ENCODE data around the gene FCRL6. TPM values are rescaled to one million over a fixed set of nuclear protein-coding genes. Genes with fewer than 3 reads are reported as not detected.

The FCRL6 gene
- total RNA-seq, 1 experiment from 2014 or later: not detected

DNA sequence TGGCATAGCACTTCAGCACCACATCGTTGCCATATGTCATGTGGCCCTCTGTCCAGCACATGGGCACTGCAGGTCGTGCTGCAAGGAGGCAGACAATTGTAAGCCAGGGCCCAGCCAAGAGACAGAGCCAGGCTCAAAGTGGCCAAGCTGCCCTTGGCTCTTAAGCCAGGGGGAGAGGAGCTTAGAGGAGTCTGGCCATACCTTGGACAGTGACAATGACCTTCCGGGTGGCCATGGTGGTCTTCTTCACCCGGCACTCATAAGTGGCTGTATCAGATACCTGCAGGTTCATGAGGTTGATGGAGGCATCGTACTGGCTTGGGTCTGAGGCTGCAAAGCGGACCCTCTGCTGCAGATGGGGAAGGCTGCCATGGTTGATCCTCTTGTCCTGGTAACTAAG is 55.7 kb downstream of the FCRL6 start:
- no peak for DNase-seq
- H3K27ac ChIP-seq: no peak overlapping the region

DNA sequence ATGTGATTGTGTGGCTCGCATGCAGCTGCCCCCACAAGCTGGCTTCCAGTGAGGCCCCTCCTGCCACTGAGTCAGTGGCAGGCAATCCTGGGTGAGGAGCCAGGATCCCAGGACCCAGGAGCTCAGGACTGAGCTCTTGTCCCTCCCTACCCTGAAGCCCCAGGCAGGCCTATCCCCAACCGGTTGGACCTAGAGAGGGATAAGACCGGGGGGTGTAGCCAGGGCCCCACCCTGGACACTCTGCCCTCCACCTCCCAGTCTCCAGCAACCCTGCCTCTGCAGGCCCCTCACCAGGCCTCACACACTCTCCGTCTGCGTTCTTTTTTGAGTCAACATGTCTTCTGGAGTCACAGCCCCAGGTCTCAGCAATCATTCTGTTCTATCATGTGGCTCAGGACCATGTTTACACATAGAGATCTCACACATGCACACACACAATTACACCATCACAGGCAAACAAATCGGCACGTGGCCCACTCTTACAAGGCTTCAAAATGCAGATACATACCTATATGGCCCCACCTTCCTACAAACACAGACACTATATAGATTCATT is 57.7 kb downstream of the FCRL6 start:
- DNase-seq: no peak
- Histone ChIP-seq H3K36me3 (no peaks in the 10 kb centered on the region), H3K27ac (no peak overlapping the region), H3K4me3 (no peak overlapping the region), H3K4me1 (no peaks in the 10 kb centered on the region), H3K9me3 (replicated peaks) (no peaks in the 10 kb centered on the region), H3K27me3 (0 out of 2 replicates have a peak, but pooled peaks cover 6% of the 10 kb centered on the region)

More for the DNA sequence above, 55.7 kb downstream of the FCRL6 start:
- Histone ChIP-seq H3K9me3 (replicated peaks) (no peaks in the 10 kb centered on the region), H3K27me3 (no peaks in the 10 kb centered on the region), H3K4me3 (no peak overlapping the region), H3K4me1 (no peaks in the 10 kb centered on the region), H3K36me3 (no peaks in the 10 kb centered on the region)

- Histone ChIP-seq H3K4me1 (no peaks in the 10 kb centered on the region), H3K27me3 (0 out of 2 replicates have a peak, but pooled peaks cover 6% of the 10 kb centered on the region), H3K4me3 (no peak overlapping the region), H3K27ac (no peak overlapping the region), H3K36me3 (no peaks in the 10 kb centered on the region), H3K9me3 (replicated peaks) (no peaks in the 10 kb centered on the region)
- DNase-seq: no peak
Observed at GRCh38 chr1:159860456-159860855, 58.3 kb downstream of the FCRL6 start.

- H3K27ac ChIP-seq: no peak overlapping the region
- no peaks in the 10 kb centered on the region for H3K36me3 ChIP-seq
- no peaks in the 10 kb centered on the region for H3K9me3 ChIP-seq (replicated peaks)
- H3K4me3 ChIP-seq: no peak overlapping the region
- no peaks in the 10 kb centered on the region for H3K4me1 ChIP-seq
- DNase-seq: no peak
- 0 out of 2 replicates have a peak, but pooled peaks cover 6% of the 10 kb centered on the region for H3K27me3 ChIP-seq
Observed at GRCh38 chr1:159861218-159861617, 59.1 kb downstream of the FCRL6 start.

GRCh38 chr1:159862031-159862430 is 59.9 kb downstream of the FCRL6 start:
- H3K27me3 ChIP-seq: peaks cover 6% of the 10 kb centered on the region; the same call in 1 of the 2 replicates
- H3K4me1 ChIP-seq: no peaks in the 10 kb centered on the region
- DNase-seq: no peak

GRCh38 chr1:159862557-159862956 is 60.4 kb downstream of the FCRL6 start, which contains the start of gene VSIG8:
Gene VSIG8, minus strand, starts transcription at chr1:159862657. Its CDS starts 136 bp downstream, at chr1:159862521.
- Histone ChIP-seq H3K27me3 (peaks cover 6% of the 10 kb centered on the region; the same call in 1 of the 2 replicates), H3K9me3 (replicated peaks) (no peaks in the 10 kb centered on the region)
- no peak for DNase-seq

More at GRCh38 chr1:159862031-159862430, 59.9 kb downstream of the FCRL6 start:
- Histone ChIP-seq H3K4me3 (no peak overlapping the region), H3K27ac (no peak overlapping the region), H3K36me3 (no peaks in the 10 kb centered on the region), H3K9me3 (replicated peaks) (no peaks in the 10 kb centered on the region)

DNA sequence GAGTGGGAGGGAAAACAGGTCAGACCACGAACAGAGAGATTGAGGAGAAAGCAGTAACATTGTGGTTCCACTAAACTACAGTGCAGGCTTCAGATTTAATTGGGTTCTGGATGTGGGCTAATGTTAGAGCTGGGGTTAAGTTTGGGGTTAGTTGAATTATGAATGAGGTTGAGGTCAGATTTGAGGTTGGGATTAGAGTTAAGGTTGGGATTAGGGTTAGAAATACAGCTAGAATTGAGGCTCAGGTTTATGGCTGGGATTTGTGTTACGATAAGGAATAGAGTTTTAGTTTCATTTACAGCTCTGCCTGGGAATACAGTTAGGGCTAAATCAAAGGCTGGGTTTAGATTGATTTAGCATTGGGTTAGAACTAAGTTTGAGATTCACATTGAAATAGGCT is 62.1 kb downstream of the FCRL6 start:
- peaks cover 6% of the 10 kb centered on the region; the same call in 1 of the 2 replicates for H3K27me3 ChIP-seq
- H3K27ac ChIP-seq: no peak overlapping the region
- H3K4me3 ChIP-seq: no peak overlapping the region
- H3K9me3 ChIP-seq (replicated peaks): no peaks in the 10 kb centered on the region
- no peaks in the 10 kb centered on the region for H3K36me3 ChIP-seq
- no peak for DNase-seq
- no peaks in the 10 kb centered on the region for H3K4me1 ChIP-seq

More at GRCh38 chr1:159862557-159862956, 60.4 kb downstream of the FCRL6 start, which contains the start of gene VSIG8:
- Histone ChIP-seq H3K4me3 (no peak within 1 kb of the TSS), H3K4me1 (no peaks in the 10 kb centered on the region), H3K36me3 (no peaks in the 10 kb centered on the region), H3K27ac (no peak within 1 kb of the TSS)

Other genes starting within 250 kb of the FCRL6 start
- not detected in 2 replicates for gene APCS, start 214.5 kb upstream of the FCRL6 start, total RNA-seq (2014; rRNA removed; shearing (Covaris generic))
- gene CRP, start 87.8 kb upstream of the FCRL6 start, total RNA-seq (2014; rRNA removed; shearing (Covaris generic)): not detected in 2 replicates
- gene DUSP23, start 21.4 kb upstream of the FCRL6 start, total RNA-seq (2014; rRNA removed; shearing (Covaris generic)): not detected in 2 replicates
- 0.05 TPM in 1 of 2 replicates, not detected in the other for gene SLAMF8, start 24.5 kb downstream of the FCRL6 start, total RNA-seq (2014; rRNA removed; shearing (Covaris generic))
- not detected in 2 replicates for gene VSIG8, start 60.3 kb downstream of the FCRL6 start, total RNA-seq (2014; rRNA removed; shearing (Covaris generic))
- gene CFAP45, start 97.8 kb downstream of the FCRL6 start, total RNA-seq (2014; rRNA removed; shearing (Covaris generic)): 0.41 and 0.42 TPM in 2 replicates
- gene TAGLN2, start 123.1 kb downstream of the FCRL6 start, total RNA-seq (2014; rRNA removed; shearing (Covaris generic)): 82.6 and 85.4 TPM in 2 replicates
- 0.06 and 0.08 TPM in 2 replicates for gene IGSF9, start 143.3 kb downstream of the FCRL6 start, total RNA-seq (2014; rRNA removed; shearing (Covaris generic))
- gene SLAMF9, start 151.9 kb downstream of the FCRL6 start, total RNA-seq (2014; rRNA removed; shearing (Covaris generic)): not detected in 2 replicates
- gene PIGM, start 229.6 kb downstream of the FCRL6 start, total RNA-seq (2014; rRNA removed; shearing (Covaris generic)): 5.0 and 6.3 TPM in 2 replicates